HG03439 (cell line): Measurements from ENCODE around the gene XYLT2.
A peak's percentile ranks its signal among the peaks of the same experiment; 100 is the strongest.
"Not testable (repeated sequence)": the region's sequence is repeated elsewhere in the genome, so short reads cannot be mapped to it uniquely, and the experiment has no call there.

Experiments used
- ATAC-seq: cut with Tn5 transposase; IDR thresholded peaks from one replicate; pipeline ENCODE4 v1.9.1; 2021; ENCODE audit warnings: mild to moderate bottlenecking, moderate library complexity; ENCODE audit not compliant: unreplicated experiment

Gene XYLT2

DNA sequence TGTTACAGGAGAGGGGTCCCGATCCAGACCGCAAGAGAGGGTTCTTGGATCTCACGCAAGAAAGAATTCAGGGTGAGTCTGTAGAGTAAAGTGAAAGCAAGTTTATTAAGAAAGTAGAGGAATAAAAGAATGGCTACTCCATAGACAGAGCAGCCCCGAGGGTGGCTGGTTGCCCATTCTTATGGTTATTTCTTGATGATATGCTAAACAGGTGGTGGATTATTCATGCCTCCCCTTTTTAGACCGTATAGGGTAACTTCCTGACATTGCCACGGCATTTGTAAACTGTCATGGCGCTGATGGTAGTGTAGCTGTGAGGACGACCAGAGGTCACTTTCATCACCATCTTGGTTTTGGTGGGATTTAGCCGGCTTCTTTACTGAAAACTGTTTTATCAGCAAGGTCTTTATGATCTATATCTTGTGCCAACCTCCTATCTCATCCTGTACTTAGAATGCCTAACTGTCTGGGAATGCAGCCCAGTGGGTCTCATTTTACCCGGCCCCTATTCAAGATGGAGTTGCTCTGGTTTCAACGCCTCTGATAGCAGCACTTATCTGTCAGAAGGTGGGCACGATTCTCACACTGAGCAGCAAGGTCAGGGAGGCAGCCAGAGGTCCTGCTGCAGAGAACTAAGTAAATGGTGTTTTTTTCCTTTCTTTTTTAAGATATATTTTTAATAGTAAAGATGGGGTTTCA, 26.5 kb upstream of the XYLT2 start:
- ATAC-seq, result no peak

DNA sequence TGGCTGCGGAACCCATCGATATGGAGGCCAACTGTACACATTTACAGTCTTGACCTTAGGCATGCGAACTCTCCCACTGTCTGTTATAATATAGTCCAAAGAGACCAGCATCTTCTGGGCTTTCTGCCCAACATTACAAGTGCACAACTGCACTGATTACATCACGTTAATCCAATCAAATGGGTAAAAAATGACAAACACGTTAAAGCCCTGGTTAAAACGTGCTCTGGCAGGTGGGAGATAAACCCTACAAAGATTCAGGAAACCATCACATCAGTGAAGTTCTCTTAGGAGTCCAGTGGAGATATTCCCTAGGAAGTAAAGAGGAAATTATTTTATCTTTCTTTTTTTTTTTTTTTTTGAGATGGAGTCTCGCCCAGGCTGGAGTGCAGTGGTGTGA, 23.7 kb upstream of the XYLT2 start:
- no peak for ATAC-seq

DNA sequence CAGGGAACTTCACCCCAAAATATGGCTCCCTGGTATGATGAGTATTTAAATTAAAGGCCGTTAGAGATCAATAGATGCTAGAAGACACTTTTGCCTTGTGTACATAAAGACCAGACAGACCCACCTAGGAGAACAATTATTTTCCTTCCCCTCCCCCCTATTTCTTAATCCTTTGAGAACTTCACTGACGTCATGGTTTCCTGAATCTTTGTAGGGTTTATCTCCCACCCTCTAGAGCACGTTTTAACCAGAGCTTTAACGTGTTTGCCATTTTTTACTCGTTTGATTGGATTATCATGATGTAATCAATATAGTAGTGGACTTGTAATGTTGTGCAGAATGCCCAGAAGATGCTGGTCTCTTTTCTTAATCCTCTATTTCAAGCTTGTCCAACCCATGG, 22.9 kb upstream of the XYLT2 start:
- no peak for ATAC-seq

DNA sequence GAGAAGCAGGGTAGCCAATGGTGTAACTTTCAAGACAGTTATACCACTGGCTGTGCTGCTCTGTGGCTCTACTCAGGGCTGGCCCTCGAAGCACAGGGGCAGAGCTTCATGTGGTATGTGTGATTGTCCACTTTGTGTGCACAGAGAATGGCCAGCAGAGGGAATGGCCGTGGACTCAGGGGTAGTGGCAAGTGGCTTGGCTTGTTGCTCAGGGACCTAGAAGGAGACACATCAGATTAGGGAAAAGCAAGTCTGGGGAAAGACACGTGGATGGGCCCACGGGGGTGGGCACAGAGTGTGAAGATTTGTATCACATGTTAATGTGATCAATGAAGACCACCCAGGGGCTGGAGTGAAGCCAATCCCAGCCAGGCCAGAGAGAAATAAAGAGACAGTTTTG, 20.0 kb upstream of the XYLT2 start:
- ATAC-seq, result no peak

DNA sequence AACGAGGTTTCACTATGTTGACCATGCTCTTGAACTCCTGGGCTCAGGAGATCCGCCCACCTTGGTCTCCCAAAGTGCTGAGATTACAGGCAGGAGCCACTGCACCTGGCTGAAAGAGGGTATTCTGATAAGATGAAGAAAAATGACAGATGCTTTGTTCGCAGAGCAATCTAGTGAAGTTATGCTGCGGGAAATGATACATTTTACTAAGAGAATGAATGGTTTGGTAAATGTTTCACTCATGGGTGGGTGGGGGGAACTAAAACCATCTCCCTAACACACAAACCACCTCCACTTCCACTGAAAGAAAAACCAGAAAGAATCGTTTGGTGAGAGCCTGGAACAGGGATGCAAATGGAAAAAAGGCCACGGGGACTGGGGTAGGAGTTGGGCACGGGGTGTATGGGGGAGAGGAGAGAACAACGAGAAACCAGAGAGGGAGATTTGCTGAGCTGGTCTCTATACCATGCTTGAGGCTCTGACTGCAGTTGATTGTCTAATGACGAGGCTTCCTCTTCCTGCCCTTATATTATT, 19.0 kb upstream of the XYLT2 start:
- ATAC-seq, result no peak

DNA sequence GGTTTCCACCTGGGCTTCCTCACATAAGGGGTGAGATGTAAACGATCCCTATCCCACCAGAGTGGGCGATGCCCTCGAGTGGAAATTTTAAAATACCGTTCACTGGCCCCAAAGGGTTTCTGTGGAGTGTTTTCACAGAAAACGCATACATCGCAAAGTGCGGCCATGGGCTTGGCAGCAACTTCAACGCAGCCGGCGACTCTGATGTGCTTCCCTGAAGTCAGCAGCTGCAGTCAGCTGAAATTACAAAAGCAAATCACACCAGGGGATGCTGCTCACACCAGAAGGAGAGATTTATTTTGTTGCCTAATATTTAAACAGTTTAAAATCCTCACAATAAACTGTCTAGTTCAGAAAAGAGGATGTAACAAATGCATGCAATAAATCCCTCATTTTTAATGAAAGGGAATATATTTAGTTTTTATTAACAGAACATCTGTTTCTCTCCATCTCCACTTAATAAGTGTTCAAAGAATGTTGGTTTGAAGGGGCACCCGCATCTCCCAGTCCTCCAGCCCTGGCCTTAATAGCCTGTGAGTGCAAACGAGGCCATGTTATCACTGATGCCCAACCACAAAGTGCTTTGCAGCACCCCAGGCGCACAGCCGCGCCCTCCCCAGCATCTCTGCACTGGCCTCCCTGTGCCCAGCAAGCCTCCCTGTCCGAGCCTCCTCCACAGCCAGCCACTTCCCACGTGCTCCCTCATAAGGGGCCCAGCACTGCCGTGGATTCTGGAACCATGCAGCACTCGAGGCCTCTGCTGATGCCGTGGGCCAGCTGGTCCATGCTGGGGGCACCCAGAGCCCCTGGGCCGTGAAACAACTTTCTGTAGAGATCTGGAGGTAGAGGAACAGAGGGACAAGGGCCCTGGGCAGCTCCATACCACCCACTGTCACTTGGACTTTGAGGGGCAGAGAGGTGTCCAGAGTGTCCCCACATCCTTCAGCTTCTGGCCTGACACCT, 17.3 kb upstream of the XYLT2 start:
- no peak for ATAC-seq

DNA sequence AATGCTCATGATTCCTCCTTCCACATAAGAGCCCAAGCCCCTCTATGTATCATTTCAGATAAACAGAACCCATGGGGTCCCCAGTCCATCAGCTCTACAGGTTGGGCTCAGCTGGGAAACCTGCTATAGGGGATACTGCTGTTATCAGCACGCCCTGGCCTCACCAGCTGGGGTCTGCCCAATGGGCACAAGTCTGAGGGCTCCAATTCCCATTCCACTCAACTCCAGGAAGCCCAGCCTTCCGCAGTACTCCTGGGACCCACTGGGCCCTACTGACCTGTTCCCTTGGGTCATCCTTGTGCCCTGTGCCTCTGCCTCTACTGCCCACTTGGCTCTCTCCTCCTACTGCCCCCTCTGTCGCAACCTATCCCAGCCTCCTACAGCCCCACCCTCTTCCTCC, 16.2 kb upstream of the XYLT2 start:
- no peak for ATAC-seq

DNA sequence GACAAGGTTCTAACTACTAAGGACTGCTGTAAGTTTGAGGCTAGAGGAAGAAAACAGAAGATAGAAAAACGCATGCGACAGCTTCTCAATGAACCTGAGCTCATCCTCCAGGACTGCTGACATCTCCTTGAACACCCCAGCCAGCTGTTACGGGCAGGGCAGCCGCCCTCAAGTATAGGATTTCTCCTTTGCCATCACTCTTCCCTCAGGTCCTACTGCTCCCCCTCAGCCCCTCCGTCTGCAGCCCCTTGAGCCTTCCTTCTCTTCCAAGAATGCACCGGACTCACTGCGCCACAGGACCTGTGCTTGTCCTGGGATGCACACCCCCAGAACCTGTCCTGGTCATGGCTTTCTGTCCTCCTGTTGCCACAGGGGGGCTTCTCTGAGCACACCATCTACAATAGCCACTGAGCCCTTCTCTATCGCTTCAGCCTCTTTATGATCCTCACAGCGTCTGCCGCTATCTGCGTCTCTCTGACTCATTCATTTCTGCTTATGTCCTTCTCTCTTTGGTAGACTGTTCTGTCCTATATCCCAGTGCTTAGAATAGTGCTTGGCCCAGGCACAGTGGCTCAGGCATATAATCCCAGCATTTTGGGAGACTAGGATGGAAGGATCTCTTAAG, 15.7 kb upstream of the XYLT2 start:
- ATAC-seq, result no peak

DNA sequence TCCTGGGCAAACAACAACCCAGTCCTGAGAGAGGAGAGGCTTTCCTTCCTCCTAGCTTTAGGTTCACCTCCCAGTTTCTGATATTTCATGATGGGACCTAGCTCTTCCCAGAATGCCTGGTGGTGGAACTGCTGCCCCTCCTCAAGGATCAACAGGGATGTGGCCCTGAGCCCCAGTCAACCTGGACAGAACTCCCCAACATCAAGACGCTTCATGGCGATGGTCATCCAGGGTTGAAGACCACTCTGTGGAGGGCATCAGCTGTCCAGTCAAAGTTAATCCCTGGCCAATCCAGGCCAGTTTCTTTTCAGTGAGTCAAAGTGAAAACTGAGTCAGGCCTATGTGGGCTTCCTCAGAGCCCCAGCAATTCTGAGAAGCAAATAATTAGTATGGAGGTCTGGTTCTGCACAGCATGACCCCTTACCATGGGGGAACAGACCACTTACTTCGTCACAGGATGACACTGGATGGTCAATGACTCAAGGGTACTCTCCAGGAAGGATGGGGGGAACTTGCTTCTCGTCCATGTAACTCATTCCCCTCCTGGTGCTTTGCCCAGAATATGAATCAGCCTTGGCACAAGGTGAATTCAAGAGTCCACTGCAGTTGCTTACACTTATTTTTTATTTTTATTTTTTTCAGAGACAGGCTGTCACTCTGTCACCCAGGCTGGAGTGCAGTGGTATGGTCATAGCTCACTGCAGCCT, 14.7 kb upstream of the XYLT2 start:
- ATAC-seq, result no peak

DNA sequence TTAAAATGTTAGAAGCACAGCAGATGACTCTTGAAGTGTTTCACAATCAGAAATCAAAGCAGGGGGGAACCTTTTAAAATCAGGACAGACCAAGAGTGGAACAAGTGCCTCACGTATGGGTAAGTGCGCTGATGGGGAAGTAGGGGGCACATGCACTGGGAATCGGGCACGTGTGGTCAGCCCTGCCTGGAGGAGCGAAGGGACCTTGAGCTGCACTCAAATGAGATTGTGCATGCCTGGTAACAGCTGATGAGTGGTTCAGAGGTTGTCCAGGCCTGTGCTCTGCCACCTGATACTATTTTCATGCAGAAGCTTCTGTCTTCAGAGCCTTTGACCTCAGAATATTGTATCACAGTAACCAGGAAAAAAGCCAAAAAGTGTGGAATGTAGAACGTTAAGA, 13.7 kb upstream of the XYLT2 start:
- ATAC-seq, result no peak

DNA sequence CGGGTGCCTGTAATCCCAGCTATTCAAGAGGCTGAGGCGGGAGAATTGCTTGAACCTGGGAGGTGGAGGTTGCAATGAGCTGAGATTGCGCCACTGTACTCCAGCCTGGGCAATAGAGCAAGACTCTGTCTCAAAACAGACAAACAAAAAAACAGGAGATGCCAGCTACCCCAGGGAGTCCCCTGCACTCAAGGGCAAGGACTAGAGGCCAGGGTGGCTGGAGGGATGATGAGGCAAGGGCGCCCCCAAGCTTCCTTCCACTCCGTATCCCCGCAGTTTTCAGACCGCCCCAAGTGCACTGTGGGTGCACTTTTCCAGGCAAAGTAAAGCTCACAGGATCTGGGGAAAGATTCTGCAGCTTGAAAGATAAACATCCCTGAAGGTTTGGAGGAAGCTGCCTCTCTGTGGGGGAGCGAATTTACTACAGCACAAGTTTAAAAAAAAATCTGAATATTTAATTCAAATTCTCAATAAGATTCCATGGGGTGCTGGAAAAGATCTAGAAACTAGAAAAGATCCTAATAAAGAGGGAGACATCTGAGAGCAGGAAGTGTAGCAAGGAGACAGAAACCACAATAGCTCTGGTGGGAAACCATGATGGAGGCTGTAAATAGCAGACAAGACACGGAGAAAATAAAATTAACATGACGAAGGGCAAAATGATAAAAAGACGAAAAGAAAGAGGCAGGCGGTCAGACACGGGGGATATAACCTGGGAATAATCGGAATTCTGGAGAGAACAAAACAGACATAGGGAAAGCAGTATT, 12.5 kb upstream of the XYLT2 start:
- ATAC-seq, result not testable (repeated sequence)

DNA sequence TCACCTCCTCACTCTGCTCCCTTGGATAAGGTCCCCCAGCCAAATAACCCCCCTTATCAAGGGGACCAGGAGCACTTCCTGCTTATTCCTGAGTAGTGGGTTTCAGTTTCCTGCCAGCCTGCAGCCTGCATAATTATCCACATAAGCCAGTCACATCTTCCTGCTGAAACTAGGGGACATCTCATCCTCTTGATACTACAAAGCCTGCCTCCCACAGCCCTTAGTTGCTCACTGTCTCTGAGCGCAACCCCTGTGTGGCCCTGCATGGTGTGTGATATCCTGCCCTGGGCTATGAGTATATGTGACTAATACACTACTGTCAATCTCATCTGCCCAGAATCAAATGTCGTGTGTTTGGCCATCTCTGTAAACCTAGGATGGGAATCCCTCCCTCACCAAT, 8.0 kb upstream of the XYLT2 start:
- ATAC-seq, result no peak

DNA sequence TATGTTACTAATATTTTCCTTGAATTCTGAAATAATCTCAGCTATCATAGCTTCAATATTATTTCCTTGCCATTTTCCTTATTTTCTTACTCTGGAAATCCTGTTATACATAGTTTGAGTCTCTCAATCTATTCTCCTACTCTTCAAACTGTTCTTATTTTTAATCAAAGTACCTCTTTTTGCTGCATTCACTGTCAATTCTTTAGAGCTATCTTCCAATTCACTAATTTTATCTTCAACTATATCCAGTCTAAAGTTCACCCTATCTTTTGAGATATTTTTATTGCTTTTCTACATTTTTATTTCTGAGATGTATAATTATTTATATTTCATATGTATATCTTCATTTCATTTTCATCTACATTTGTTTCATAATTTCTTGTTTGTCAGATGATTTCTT, 7.3 kb upstream of the XYLT2 start:
- no peak for ATAC-seq

DNA sequence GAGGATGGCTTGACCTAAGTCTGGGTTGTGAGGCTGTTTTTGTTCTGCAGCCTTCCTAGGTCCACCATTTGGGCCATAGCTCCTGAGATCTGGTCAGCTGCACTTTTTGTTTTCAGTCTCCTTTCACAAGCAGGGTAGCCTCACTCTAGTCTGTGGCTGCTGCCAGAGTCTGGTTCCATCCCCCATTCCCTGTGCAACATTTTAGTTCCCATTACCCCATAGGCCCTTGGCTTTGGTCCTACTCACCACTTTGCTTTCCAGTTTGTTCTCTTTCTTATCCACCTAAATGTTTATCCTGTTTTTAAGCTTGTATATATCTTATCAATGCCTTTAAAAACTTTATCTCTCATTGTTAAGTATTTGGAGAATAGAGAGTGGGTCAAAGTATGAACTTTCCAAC, 6.5 kb upstream of the XYLT2 start:
- ATAC-seq, result no peak

DNA sequence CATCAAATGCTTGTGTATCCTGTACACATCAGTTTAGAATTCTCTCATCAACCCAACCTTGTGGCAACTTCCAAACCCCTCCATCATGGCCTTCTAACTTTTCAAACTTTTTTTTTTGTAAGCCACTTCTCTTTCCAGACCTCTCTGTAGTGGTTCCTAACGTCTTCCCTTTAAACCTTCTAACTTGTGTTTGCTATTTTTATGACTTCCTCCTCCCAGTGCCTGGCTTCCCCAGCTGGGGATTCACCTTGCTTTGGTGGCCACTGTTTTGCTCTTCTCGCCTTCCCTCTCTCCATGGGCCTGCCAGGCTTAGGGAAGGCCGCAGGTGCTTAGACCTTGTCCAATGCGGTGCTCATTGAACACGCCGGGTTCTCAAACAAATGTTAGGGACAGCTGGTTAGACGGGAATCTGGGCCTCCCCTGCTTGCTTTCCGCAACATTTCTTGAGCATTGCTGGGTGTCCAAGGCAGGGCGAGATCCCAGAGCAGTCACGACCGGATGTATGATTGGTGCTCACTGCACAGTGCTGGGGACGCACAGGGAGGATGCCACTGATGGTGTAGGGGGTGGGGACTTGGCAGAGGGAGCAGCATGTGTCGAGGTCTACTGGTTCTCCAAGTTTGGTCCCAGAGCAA, 1.1 kb upstream of the XYLT2 start:
- ATAC-seq, result no peak

DNA sequence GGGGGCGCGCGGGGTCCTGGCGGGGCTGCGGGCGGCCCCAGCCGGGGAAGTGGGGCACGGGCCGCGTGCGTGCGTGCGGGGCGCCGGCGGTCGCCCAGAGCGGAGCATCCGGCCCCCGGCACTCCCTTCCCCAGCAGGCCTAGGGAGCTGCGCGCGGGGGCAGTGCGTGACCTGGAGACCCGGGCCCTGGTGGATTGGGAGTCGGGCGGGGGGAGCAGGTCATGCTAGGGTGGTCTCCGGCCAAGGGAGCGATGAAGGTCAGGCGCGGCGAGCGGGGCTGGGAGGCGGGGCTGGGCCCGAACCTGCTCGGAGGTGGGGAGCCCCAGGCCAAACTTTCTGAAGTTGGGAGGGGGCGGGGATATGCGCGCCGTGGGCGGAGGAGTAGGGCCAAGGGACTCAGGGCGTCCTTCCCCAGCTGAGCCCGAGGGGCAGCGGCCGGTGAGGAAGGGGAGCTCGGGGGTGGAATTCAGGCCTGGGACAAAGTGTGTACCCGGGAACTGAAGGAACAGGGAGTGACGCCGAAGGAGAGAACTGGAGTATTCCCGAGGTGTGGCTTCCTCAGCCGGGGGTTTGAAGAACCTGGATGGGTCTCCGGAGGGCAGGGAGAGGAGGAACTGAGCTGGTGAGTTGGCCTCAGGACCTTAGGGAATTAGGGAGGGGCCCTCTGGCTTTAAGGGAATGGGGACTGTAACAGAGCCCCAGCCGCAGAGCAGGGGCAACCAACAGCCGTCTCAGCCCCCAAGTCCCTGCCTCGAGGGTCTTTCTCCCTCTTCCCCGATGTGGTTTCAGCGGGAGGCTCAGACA, 589 bp downstream of the XYLT2 start:
- ATAC-seq, result peak; percentile 47

DNA sequence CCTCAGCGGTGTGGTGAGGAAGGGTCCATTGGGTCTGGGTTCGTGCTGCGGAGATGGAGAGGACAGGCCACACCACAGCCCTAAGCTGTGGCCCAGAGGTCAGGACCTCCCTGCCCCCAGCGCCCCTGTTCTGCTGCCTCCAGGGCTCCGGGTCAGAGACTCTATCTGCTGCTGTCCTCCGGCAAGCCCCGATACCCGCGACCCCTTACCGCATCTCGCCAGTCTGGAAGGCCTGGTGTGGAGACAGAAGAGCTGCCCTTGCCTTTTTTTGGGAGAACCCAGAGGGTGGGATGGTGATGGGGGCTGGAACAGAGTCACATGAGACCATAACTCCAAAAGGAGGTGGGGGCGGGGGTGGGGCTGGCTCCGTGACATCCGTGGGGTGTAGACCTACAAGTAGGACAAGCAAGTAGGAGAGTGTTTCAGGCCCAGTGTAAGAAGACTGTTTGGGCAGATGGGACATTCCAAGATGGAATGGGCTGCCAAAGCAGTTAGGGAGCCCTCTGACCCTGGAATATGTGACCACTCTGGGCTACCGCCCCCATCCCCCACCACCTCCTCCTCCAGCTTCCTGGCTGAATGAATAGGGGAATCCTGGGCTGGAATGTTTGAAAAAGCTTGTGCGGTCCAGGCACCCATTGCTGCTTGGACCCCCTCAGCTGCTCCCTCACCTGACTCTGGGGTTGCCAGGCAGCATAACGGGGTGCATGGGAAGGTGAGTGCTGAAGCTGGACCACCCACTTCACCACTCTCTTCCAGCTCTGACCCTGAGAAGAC, 1.4 kb downstream of the XYLT2 start:
- ATAC-seq, result no peak

DNA sequence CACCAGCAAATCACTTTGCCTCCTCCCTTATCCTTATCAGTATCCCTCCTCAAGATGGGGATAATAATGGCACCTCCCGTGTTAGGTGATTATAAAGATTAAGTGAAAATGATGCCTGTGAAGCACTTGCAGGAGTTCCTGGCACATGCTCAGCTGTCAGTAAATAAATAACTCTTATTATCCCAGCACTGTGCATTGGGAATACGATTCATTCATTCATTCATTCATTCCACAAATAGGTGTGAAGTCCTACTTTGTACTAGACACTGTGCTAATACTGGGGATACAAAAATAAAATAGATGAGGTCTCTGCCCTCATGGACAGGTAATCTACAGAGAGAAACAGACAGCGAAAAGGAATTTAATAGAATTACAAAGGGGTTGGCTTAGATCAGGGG, 2.0 kb downstream of the XYLT2 start:
- no peak for ATAC-seq
